ENCODE measurements around the gene INO80C. TPM values are rescaled to one million over a fixed set of nuclear protein-coding genes. Genes with fewer than 3 reads are reported as not detected.
A peak's percentile ranks its signal among the peaks of the same experiment; 100 is the strongest.

The INO80C gene
- total and polyA plus RNA-seq, 2 of the 4 experiments (the other 2 are of a cell fraction) = 5.6 to 17.1 TPM

- peak overlapping the region; percentile 6 for H2BK5ac ChIP-seq (ENCODE audit: low read depth, low read length, poor library complexity, severe bottlenecking)
- peak overlapping the region; percentile 7; the same call in 1 of the 2 replicates for H3K18ac ChIP-seq (ENCODE audit: low read depth, low read length)
- BruUV-seq (replicated peaks) = no TSS peak
- DNase-seq (peak; percentile 79), ATAC-seq (ENCODE audit: low read depth) (peak; percentile 46)
- no peaks in the 10 kb centered on the region for H3K9me3 ChIP-seq (ENCODE audit: control insufficient read depth, insufficient read depth, low read length)
- peak overlapping the region; percentile 51; the same call in 1 of the 2 replicates for H4K91ac ChIP-seq (ENCODE audit: insufficient read depth, low read depth, low read length)
- intact Hi-C loops (cut with micrococcal nuclease) = no loop called here
- WGBS, 2 experiments (ENCODE audit: extremely low coverage in 2 of 2, insufficient read length in 1 of 2) = 0% methylated on average over 1 of the region's 4 CpGs; no CpG with 5 or more reads in 1 of the 2 experiments
- H3K56ac ChIP-seq (ENCODE audit: extremely low read depth, insufficient read depth, low read length) = no peak overlapping the region
- H2BK20ac ChIP-seq (ENCODE audit: low read depth, low read length) = peak overlapping the region; percentile 74
- peak overlapping the region; percentile 18; the same call in 2 of the 3 replicates for H2BK15ac ChIP-seq (ENCODE audit: low read depth, low read length)
- CTCF ChIA-PET = no interaction called here
- no peak overlapping the region for H3K14ac ChIP-seq (replicated peaks; ENCODE audit: low read depth, low read length)
- no peak overlapping the region for H3K9ac ChIP-seq (ENCODE audit: low read depth, low read length)
- TF ChIP-seq CEBPB (IDR thresholded peaks at IDR 0.05; ENCODE audit: low read depth, low read length) (no peak), FOS (IDR thresholded peaks at IDR 0.05; ENCODE audit: low read depth, low read length) (peak; percentile 46; the same call in 1 of the 2 replicates), BHLHE40 (IDR thresholded peaks at IDR 0.05; ENCODE audit: low read depth, low read length) (0 out of 2 replicates have a peak, but pooled peaks have one; percentile 14)
- H3K27ac ChIP-seq (ENCODE audit: insufficient read depth, low read length) = peak overlapping the region; percentile 13; the same call in 1 of the 2 replicates
- peaks cover 28% of the 10 kb centered on the region for H3K4me1 ChIP-seq (ENCODE audit: control insufficient read depth, insufficient read depth, low read length)
- dilution Hi-C loops (cut with HindIII; ENCODE audit: low sequenced_read_pairs, unreplicated experiment) = no loop called here
- H3K4ac ChIP-seq (ENCODE audit: low read depth, low read length) = peak overlapping the region; percentile 42
- no peak overlapping the region for H4K5ac ChIP-seq (ENCODE audit: low read depth, low read length)
- H2AK9ac ChIP-seq (replicated peaks; ENCODE audit: low read depth, low read length, poor library complexity) = peak overlapping the region; percentile 76
- peak overlapping the region; percentile 79 for H2AK5ac ChIP-seq (ENCODE audit: low read depth, low read length)
- peaks cover 21% of the 10 kb centered on the region for H3K9me1 ChIP-seq (ENCODE audit: insufficient read depth, low read length)
- H3K79me1 ChIP-seq (ENCODE audit: low read depth in 1 of 2, low read length in 2 of 2) = no peaks in the 10 kb centered on the region
- H3K36me3 ChIP-seq (ENCODE audit: control insufficient read depth, insufficient read depth, low read length) = no peaks in the 10 kb centered on the region
- peak overlapping the region; percentile 39 for H2AFZ ChIP-seq (replicated peaks; ENCODE audit: low read length, poor library complexity)
- POLR2A ChIA-PET (ENCODE audit: unreplicated experiment) = no interaction called here
- H4K8ac ChIP-seq (ENCODE audit: low read depth in 2 of 2, low read length in 2 of 2) = no peak overlapping the region
- no peak overlapping the region for H3K23ac ChIP-seq (ENCODE audit: low read depth, low read length)
- in situ Hi-C loops (cut with MboI; ENCODE audit: low sequenced_read_pairs) = no loop called here
- no peak overlapping the region for H3K4me2 ChIP-seq (ENCODE audit: low read depth, low read length)
- H4K20me1 ChIP-seq (ENCODE audit: insufficient read depth, low read length) = no peaks in the 10 kb centered on the region
- no peak overlapping the region for H3K4me3 ChIP-seq (ENCODE audit: insufficient read depth, low read depth, low read length)
- H3K27me3 ChIP-seq (ENCODE audit: control insufficient read depth, insufficient read depth, low read length) = no peaks in the 10 kb centered on the region
- peak overlapping the region; percentile 90 for H2BK120ac ChIP-seq (ENCODE audit: low read depth, low read length)
These were observed 38.9 kb downstream of the INO80C start for GRCh38 chr18:35458677-35459441.

Data from IMR-90 (cell line).